Gastroesophageal sphincter (tissue), 4 donors: ENCODE results near the gene DCANP1. TPM values are rescaled to one million over a fixed set of nuclear protein-coding genes. Genes with fewer than 3 reads are reported as not detected.

Experiments
- ATAC-seq: fragments of 150-250 bp; one replicate; pipeline ENCODE4 v1.9.1; 2016; ENCODE audit warnings: mild to moderate bottlenecking, moderate library complexity
- H3K27ac ChIP-seq, 4 donors: fragments of 200-600 bp; sonication (generic) in 3 of 4; 1 replicate in 3 of 4; 2 replicates in 1 of 4; pipeline ENCODE4 v1.5.1; 2016 to 2019
- H3K27me3 ChIP-seq: fragments of 200-600 bp; sonication (generic); one replicate; pipeline ENCODE4 v1.5.1; 2019
- H3K36me3 ChIP-seq, 2 donors: fragments of 200-600 bp; sonication (generic); one replicate each; pipeline ENCODE4 v1.5.1; 2019; ENCODE audit warnings: control low read depth in 1 of 2
- H3K4me1 ChIP-seq, 3 donors: fragments of 200-600 bp; sonication (generic); 1 replicate in 2 of 3; 2 replicates in 1 of 3; pipeline ENCODE4 v1.5.1; 2016 to 2019; ENCODE audit warnings: control low read depth in 2 of 3
- H3K4me3 ChIP-seq, 2 donors: fragments of 200-600 bp; sonication (generic); one replicate each; pipeline ENCODE4 v1.5.1; 2019; ENCODE audit warnings: mild to moderate bottlenecking in 1 of 2, moderate library complexity in 1 of 2
- H3K9me3 ChIP-seq, 3 donors: fragments of 200-600 bp; sonication (generic); one replicate each; pipeline ENCODE4 v1.5.1; 2017 to 2019; ENCODE audit warnings: control low read depth in 2 of 3
- EP300 ChIP-seq: sonication (generic); formaldehyde crosslinking; IDR thresholded peaks from one replicate; pipeline ENCODE4 v1.6.1; 2017; ENCODE audit warnings: antibody characterized with exemption, mild to moderate bottlenecking
- POLR2A ChIP-seq, 2 donors: fragments of 450-650 bp; IDR thresholded peaks; one replicate each; pipeline ENCODE4 v1.6.1; 2017; ENCODE audit warnings: antibody characterized with exemption in 2 of 2, mild to moderate bottlenecking in 2 of 2, moderate library complexity in 1 of 2
- POLR2AphosphoS5 ChIP-seq: sonication (generic); formaldehyde crosslinking; IDR thresholded peaks from one replicate; pipeline ENCODE4 v1.6.1; 2017; ENCODE audit warnings: antibody characterized with exemption
- WGBS, 2 donors: methylation state at CpG; one replicate each; pipeline ENCODE4 v1.1.5; 2018; ENCODE audit warnings: low coverage in 1 of 2; 5-methylcytosine and 5-hydroxymethylcytosine counted together
- total RNA-seq, 4 donors: library from RNA; depleted of rRNA; stranded (reverse); fragments of >200 nt; gene quantifications; one replicate each; pipeline ENCODE4 v1.1.0, GENCODE V29; 2016
- TF ChIP-seq, protein P1 (sequence below), 4 experiments: fragments of 200-600 bp in 2 of 4; fragments of 450-650 bp in 2 of 4; sonication (generic) in 1 of 4; IDR thresholded peaks; one replicate each; pipeline ENCODE4 v1.5.1; 2017 to 2019; ENCODE audit warnings: antibody characterized with exemption in 4 of 4, mild to moderate bottlenecking in 2 of 4, moderate library complexity in 2 of 4

The DCANP1 gene
- total RNA-seq, 4 donors from 2014 or later, result not detected

DNA sequence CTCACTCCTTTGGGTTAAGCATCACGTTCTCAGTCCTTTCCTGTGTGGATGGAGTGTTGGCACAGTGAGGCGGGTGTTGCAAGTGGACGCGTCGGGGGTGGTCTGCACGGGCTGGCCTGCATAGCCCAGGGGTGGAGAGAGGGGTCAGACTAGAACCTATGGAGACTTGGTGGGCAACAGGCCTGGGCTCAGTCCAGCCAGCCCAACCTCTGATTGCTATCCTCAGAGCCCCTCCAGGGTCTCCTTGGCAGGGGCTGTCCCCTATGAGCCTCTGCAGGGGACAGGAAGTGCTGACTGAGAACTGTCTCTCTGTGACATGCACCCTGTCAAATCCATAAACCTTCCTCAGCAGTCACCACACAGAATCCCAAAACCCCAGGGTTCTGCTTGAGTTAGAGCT is 2.3 kb downstream of the DCANP1 start:
- H3K4me3 ChIP-seq, result no peak overlapping the region
- TF ChIP-seq EP300 (no peak), POLR2A (IDR thresholded peaks at IDR 0.05) (no peak), POLR2AphosphoS5 (no peak)
- TF ChIP-seq, protein P1, sequence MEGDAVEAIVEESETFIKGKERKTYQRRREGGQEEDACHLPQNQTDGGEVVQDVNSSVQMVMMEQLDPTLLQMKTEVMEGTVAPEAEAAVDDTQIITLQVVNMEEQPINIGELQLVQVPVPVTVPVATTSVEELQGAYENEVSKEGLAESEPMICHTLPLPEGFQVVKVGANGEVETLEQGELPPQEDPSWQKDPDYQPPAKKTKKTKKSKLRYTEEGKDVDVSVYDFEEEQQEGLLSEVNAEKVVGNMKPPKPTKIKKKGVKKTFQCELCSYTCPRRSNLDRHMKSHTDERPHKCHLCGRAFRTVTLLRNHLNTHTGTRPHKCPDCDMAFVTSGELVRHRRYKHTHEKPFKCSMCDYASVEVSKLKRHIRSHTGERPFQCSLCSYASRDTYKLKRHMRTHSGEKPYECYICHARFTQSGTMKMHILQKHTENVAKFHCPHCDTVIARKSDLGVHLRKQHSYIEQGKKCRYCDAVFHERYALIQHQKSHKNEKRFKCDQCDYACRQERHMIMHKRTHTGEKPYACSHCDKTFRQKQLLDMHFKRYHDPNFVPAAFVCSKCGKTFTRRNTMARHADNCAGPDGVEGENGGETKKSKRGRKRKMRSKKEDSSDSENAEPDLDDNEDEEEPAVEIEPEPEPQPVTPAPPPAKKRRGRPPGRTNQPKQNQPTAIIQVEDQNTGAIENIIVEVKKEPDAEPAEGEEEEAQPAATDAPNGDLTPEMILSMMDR (IDR thresholded peaks at IDR 0.05), result no peak
- WGBS, 2 donors, result no CpG with 5 or more reads among the region's 6 CpGs
- no peaks in the 10 kb centered on the region for H3K9me3 ChIP-seq
- no peak overlapping the region for H3K27ac ChIP-seq
- no peak for ATAC-seq
- H3K27me3 ChIP-seq, result no peaks in the 10 kb centered on the region
- H3K4me1 ChIP-seq, result peaks cover 0 to 9% (median 0%) of the 10 kb centered on the region in 3 donors
- H3K36me3 ChIP-seq, result no peaks in the 10 kb centered on the region

DNA sequence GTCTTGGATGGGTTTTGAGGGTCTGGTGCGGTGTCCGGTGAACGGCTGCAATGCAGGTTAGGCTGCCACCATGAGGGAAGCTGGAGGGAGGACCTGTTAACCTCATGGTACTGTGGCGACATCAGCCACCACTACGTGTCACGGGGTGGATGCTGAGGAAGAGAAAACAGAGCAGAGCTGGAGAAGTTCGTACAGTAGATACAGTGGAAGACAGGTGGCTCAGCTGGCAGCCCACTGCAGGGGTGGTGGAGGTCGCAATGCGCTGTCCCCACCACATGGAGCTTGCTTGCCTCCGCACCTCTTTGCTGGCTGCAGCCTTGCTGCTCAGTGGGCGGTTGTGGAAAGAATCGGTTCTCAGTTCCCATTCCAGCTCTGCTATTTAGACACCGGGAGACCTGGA is 2.8 kb downstream of the DCANP1 start:
- Histone ChIP-seq H3K9me3 (no peaks in the 10 kb centered on the region), H3K27me3 (no peaks in the 10 kb centered on the region), H3K4me1 (peaks cover 0 to 9% (median 0%) of the 10 kb centered on the region in 3 donors), H3K4me3 (no peak overlapping the region), H3K27ac (no peak overlapping the region), H3K36me3 (no peaks in the 10 kb centered on the region)
- TF ChIP-seq EP300, result no peak
- no peak for TF ChIP-seq POLR2AphosphoS5
- TF ChIP-seq POLR2A (IDR thresholded peaks at IDR 0.05), result no peak
- TF ChIP-seq, protein P1 (IDR thresholded peaks at IDR 0.05), result no peak
- 74 to 86% methylated on average over 5 to 8 of the region's 13 CpGs for WGBS, 2 donors
- ATAC-seq, result no peak

DNA sequence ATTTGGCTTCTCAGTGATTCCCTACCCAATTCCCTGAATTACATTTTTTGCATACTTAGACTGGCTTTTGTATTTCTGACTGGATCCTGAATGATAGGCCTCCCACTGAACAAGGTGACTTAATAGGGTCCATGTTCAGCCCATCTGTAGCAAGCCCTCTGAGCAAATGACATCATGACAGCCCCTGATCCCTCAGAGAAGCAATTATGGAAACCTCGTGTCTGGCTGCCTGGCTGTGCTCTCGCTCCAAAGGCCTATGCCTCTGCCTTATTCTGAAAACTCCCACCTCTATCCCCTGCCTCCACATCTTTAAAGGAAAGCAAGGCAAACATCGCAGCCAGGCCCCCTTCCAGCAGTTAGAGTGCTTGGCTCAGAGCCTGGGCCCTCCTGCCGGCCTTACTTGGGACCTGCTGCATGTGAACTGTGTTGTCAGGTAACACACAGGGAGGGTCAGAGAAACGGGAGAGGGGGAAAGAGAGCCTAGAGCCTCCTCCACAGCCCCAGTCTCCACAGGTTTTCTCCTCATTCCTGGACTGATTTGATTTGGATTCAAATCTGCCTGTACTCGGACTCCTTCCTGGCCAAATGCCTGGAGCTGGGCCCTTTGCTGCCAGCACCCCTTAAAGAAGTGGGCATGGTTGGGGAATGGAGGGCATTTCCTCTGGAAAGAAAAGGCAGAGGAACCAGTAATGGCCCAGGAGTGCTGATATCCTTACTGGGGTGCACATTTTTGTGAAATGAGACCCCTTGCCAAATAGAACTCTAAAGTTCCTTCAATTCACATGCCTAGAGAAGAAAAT is 3.8 kb downstream of the DCANP1 start:
- H3K36me3 ChIP-seq, result no peaks in the 10 kb centered on the region
- ATAC-seq, result no peak
- no peak overlapping the region for H3K27ac ChIP-seq
- TF ChIP-seq EP300, result no peak
- no peak for TF ChIP-seq POLR2AphosphoS5
- TF ChIP-seq, protein P1 (IDR thresholded peaks at IDR 0.05), result no peak
- TF ChIP-seq POLR2A (IDR thresholded peaks at IDR 0.05), result no peak
- H3K4me1 ChIP-seq, result peaks cover 0 to 13% (median under 1%) of the 10 kb centered on the region in 3 donors
- no peak overlapping the region for H3K4me3 ChIP-seq
- WGBS, 2 donors, result 36 to 57% methylated on average over 2 to 3 of the region's 6 CpGs
- H3K27me3 ChIP-seq, result no peaks in the 10 kb centered on the region
- no peaks in the 10 kb centered on the region for H3K9me3 ChIP-seq

GRCh38 chr5:135442431-135443160 is 4.6 kb downstream of the DCANP1 start:
- WGBS, 2 donors, result 74 to 89% methylated on average over 2 of the region's 8 CpGs
- no peaks in the 10 kb centered on the region for H3K27me3 ChIP-seq
- no peaks in the 10 kb centered on the region for H3K36me3 ChIP-seq
- H3K27ac ChIP-seq, result no peak overlapping the region
- TF ChIP-seq POLR2A (IDR thresholded peaks at IDR 0.05) (no peak), EP300 (no peak), POLR2AphosphoS5 (no peak)
- TF ChIP-seq, protein P1 (IDR thresholded peaks at IDR 0.05), result no peak
- H3K4me1 ChIP-seq, result peaks cover 0 to 21% (median 3%) of the 10 kb centered on the region in 3 donors
- H3K4me3 ChIP-seq, result no peak overlapping the region
- no peaks in the 10 kb centered on the region for H3K9me3 ChIP-seq
- ATAC-seq, result no peak
